A673 (cell line): ENCODE results near the gene C9orf43.

Experiments
- CTCF ChIP-seq: fragments of 300-800, 200-600 bp; sonication (generic); conservative IDR thresholded peaks from 2 replicates; pipeline ENCODE4 v1.5.1; 2017; ENCODE audit warnings: low read depth, mild to moderate bottlenecking, antibody characterized with exemption, low read length, moderate library complexity, mixed read lengths
- EZH2 ChIP-seq: fragments of 200-600 bp; sonication (generic); IDR thresholded peaks from 2 replicates; pipeline ENCODE4 v1.6.1; 2017; ENCODE audit warnings: borderline replicate concordance, low read depth, mild to moderate bottlenecking, mixed read lengths, antibody characterized with exemption, low read length; ENCODE audit not compliant: poor library complexity, severe bottlenecking

GRCh38 chr9:113421726-113422125 is 11.2 kb downstream of the C9orf43 start:
- no peak for TF ChIP-seq CTCF
- no peak for TF ChIP-seq EZH2
